ENCODE measurements around the gene APPBP2.
"Not testable (repeated sequence)": the region's sequence is repeated elsewhere in the genome, so short reads cannot be mapped to it uniquely, and the experiment has no call there.

Gene APPBP2

GRCh38 chr17:60529806-60530205 is 3.8 kb upstream of the APPBP2 start:
- DNase-seq = no peak

GRCh38 chr17:60528828-60529227 is 2.8 kb upstream of the APPBP2 start:
- no peak for DNase-seq

DNA sequence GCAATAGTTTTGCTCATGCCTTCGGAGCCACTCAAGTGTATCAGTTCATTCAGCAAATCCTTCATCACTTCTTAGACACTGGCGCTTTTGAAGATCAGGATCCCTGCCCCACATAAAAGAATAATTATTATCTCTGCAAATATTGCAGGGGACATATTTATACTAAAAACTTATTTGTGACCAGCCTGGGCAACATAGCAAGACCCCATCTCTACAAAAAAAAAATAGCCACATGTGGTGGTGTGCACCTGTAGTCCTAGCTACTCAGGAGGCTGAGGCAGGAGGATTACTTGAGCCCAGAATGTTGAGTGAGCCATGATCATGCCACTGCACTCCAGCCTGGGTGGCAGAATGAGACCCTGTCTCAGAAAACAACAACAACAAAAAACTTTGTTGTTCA is 1.7 kb upstream of the APPBP2 start:
- no peak for DNase-seq

DNA sequence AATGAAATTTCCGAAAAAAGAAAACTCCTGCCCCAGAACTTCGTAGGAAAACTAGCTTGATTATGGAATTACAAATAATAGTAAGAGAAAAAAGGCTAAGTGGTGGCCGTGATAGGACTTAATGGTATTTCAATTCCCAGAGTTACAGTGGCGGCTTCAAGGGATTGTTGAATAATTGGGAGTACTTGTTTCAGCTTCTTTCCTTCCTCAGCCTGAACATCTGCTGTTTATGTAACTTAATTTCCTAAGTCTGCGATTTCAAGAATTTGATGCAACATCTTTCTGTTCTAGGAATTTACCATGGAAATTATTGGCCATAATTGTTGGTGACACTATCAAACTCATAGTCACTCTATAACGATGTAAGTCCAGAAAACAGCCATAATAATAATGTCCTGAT is 684 bp upstream of the APPBP2 start:
- no peak for DNase-seq

DNA sequence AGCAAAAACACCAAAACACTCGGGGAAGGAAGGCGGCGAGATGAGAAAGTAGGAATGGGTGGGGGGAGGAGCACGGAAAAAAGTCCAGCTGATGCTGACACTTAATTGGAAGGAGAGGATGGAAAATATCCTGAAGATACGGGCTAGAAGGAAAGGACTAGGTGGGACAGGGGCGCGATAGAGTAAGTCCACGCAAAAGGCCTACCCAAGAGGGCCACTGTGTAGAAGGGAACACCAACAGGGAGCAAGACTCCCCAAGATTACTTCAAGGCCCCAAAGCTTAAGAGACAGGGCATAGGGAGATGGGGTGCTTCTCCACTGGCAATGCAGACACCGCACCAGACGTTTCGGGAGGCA is 736 bp downstream of the APPBP2 start:
- DNase-seq = peak in 1 of 2 experiments; percentile 46

DNA sequence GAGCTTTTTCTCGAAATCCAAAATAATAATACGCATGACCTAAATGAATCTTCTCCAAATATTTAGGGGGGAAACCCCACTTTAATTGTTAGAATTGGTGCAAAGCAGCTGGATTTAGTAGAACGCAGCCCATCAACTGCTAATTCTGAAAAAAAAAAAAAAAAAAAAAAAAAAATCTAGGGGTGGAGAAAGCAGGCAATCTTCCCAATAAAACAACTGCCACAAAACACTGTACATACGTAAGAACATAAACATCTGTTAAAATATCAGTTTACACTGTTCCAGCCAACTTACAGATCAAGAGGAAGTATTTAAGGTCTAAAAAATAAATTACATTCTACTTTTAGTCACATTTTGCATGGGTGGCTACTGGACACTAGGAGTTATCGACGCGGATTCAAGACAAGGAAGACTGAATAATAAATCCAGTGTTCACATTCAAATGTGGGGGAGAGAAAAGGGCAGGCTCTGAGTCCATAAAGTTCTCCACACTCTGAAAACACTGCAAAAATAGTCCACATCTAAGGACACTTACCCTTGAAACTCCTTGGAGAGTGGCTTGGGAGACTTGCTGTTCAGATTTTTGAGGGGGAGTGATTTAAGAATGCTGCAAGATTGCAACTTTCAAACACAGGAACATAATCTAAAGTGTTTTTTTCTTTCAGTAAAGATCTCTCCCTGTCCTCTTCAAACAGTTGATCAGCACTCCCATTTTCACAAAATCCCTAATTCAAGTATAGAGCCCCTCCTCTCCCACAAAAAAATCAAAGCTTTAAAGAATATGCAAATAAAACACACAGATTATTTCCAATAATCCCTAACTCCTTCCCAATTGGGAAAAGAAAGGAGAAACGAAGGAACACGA is 1.3 kb downstream of the APPBP2 start:
- DNase-seq = peak in 1 of 2 experiments; percentile 13

DNA sequence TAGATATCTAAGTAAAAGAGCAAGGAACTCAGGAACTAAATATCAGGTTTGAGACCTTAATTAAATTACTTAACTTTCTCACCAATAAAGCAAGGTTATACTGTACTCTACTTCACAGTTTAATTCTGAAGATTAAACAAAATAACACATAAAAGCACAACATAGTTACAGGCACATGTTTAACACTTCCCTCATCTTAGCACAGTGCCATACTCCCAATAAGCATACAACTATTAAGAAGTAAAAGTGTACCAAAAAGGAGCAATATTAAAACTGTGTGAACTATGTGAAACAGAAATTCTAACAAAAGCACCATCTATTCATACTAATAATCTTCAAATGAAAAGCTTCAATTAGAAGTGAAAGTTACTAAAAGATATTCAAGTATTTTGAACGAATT is 2.2 kb downstream of the APPBP2 start:
- no peak for DNase-seq

- DNase-seq = no peak
Observed at GRCh38 chr17:60522889-60523626, 3.0 kb downstream of the APPBP2 start.

GRCh38 chr17:60519795-60520194 is 6.2 kb downstream of the APPBP2 start:
- no peak for DNase-seq

DNA sequence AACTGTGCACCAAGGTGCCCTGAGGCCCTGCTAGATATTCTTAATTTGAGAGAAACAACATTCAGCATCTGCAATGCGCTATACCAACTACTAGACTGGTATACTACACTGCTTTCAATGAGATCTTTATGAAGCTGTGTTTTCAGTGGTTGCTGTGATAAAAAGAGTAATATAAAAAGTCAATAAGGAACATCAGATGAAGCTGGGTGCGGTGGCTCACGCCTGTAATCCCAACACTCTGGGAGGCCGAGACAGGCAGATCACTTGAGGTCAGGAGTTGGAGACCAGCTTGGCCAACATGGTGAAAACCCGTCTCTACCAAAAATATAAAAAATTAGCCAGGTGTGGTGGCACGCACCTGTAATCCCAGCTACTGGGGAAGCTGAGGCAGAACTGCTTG is 10.4 kb downstream of the APPBP2 start:
- DNase-seq = not testable (repeated sequence)

DNA sequence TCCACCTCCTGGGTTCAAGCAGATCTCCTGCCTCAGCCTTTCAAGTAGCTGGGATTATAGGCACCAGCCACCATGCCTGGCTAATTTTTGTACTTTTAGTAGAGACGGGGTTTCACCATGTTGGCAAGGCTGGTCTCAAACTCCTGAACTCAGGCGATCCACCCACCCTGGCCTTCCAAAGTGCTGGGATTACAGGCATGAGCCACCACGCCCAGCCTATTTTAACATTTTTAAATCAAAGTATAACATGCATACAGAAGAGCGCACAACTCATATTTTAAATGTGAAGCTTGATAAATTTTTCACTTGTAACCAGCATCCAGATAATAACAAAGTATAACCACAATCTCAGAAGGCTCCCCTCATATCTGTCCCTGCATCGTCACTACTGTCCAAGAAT is 10.8 kb downstream of the APPBP2 start:
- not testable (repeated sequence) for DNase-seq

GRCh38 chr17:60514500-60514899 is 11.5 kb downstream of the APPBP2 start:
- DNase-seq = no peak

GRCh38 chr17:60514053-60514452 is 12.0 kb downstream of the APPBP2 start:
- no peak for DNase-seq

DNA sequence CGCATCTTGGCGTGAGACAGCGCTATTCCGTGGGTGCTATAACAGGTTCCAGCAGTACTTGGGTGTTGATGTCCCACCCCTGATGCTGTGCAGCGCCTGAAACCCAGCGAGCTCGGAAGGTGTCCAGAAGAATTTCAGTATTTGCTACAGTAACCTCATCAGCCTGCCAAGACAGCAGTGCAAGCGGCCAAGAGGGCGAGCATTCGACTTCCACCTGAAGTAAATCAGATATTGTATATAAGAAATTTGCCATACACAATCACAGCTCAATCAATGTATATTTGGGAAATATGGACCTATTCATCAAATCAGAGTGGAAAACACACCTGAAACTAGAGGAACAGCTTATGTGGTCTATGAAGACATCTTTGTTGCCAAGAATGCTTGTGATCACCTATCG is 13.0 kb downstream of the APPBP2 start:
- no peak for DNase-seq

DNA sequence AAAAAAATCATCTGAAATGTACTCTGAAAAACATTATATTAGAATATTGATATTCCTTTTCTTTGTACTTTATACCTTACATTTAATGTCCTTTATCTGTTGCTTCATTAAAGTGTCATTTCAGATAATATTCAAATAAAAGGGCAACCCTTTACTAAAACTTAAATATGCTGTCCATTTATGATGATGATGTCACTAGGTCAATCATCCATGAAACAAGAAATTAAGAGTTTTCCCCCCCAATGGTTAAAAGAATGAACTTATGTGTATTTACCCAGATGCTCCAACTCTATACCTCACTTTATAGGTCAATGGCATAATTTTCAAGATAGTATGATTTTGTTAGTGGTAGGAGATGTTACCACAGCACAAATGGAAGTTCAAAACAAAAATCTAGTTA is 15.3 kb downstream of the APPBP2 start:
- no peak for DNase-seq

DNA sequence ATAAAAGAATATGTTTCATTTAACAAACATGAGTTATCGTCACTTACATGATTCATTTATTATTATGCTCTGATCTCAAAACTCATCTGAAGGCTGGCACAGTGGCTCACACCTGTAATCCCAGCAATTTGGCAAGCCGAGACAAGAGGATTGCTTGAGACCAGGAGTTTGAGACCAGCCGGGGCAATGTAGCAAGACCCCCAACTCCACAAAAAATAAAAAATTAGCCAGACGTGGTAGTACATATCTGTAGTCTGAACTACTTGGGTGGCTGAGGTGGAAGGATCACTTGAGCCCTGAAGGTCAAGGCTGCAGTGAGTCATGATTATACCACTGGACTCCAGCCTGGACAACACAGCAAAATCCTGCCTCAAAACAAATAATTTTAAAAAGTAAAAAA is 16.0 kb downstream of the APPBP2 start:
- DNase-seq = no peak

DNA sequence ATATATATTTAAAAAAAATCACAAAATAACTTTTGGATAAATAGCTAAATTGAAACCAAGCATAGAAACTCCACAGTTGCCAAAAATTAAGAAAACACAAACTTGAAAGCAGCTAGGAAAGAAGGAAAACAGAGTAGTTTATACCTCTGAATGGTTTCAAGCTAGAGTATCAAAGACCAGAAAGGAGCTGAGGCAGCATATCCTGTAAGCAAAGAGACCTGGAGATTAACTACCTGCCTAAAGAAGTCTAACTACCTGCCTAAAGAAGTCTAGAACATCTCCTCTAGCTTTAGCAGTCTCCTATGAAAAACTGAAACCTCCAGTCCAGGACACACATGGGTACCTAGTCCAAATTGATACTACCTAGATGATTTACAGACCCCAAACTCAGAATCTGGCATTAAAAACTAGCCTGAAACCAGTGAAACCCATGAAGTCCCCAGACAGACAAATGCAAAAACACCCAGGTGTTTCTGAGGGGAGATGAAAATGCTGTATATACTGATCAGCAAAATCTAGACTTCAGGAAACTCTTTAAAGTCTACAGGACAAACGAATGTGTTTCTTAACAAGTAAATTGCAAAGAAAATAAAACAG is 17.6 kb downstream of the APPBP2 start:
- no peak for DNase-seq

GRCh38 chr17:60506312-60506711 is 19.7 kb downstream of the APPBP2 start:
- DNase-seq = peak in 1 of 2 experiments; percentile 41

DNA sequence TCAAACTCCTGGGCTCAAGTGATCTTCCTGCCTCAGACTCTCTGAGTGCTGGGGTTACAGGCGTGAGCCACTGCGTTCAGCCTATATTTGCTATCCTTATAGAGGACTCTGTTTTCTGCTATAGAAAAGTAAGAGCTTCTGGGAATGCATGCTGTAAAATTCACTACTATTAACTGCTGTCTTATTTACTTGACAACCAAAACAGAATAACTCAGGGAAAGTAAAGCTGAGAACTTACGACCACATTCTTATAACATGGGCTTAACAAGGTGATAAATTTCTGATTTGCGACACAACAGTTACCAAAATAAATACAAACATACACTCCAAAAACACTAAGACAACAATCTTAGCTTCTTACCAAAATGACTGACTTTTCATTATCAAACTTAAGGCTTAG is 23.9 kb downstream of the APPBP2 start:
- no peak for DNase-seq

GRCh38 chr17:60501589-60501988 is 24.5 kb downstream of the APPBP2 start:
- DNase-seq = no peak

DNA sequence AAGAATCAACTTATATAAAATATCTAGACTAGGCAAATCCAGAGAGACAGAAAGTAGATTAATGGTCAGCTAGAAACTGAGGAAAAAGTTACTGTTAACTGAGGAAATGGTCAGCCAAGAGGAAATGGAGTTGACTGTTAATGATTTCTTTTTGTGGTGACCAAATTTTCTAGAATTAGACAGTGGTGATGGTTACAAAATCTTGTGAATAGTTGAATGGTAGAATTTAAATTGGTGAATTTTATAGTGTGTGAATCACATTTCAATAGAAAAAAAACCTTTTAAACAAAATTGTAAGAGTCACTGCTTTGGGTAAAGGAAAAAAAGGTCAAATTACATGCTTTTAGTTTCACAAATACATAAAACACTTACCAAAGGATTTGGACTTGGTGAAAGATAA is 30.0 kb downstream of the APPBP2 start:
- no peak for DNase-seq

- no peak for DNase-seq
Observed at GRCh38 chr17:60495260-60495659, 30.8 kb downstream of the APPBP2 start.

GRCh38 chr17:60493847-60494321 is 32.2 kb downstream of the APPBP2 start:
- DNase-seq = no peak

DNA sequence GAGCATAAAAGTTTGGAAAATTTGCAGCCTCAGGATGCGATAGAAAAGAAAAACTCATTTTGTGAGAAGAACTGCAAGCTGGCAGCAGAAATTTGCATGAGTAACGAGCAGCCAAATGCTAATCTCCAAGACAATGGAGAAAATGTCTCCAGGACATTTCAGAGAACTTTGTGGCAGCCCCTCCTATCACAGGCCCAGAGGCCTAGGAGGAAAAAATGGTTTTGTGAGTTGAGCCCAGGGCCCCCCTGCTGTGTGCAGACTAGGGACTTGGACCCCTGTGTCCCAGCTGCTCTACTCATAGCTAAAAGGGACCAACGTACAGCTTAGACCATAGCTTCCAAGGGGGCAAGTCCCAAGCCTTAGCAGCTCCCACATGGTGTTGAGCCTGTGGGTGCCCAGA is 34.3 kb downstream of the APPBP2 start:
- DNase-seq = no peak

All from SW 1271 (cell line).